Skin epidermis (tissue), 12 donors: ENCODE results near the gene SUOX.

Experiments used
- H3K27ac ChIP-seq, 21 experiments: fragments of 200-600 bp; sonication (generic) in 11 of 21; one replicate each; pipeline ENCODE4 v1.5.0; 2020; ENCODE audit warnings: mild to moderate bottlenecking in 3 of 21, inconsistent platforms in 2 of 21, moderate library complexity in 2 of 21
- H3K4me3 ChIP-seq, 7 experiments: fragments of 200-600 bp; sonication (generic) in 2 of 7; one replicate each; pipeline ENCODE4 v1.5.0; 2020; ENCODE audit warnings: inconsistent platforms in 2 of 7, mild to moderate bottlenecking in 2 of 7, moderate library complexity in 1 of 7

The SUOX gene

DNA sequence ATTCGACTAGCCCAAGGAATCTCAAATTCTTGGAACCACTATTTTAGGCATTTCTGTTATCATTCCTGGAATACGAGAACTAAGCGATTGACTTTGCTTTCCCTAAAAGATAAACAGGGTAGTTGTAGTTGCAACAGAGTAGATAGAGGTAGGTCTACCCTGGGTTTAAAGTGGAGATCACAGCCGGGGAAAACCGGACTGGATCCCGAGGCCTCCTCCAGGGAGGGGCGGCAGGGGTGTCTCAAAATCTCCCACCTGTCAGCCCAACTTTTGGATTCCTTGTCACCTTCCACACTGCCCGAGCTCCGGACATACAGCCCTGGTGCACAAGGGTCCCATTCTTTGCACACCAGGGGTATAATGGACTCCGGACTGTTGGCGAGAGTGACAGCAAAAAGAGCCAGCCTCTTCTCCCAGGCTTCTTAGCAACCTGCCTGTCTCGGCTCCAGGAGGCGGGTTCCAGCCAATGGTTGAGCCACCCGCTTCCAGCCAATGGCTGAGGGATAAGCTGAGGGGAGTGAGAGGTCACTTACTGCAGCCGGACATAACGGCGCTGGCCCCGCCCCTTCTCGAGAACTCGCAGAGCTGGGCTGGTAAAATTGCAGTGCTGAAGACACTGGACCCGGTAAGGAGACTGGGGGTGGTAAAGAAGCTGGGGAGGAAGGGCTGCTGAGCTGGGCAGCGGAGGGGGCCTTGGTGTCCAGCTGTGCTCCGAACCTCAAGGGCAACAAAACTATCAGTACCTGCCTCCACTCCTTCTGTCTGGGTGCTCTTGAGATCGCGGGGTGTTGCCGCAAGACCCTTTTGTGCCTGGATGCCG lies at the start of gene SUOX:
TSS of gene SUOX (plus strand) at position 562 of the 820 bp plus-strand sequence. CDS start 4,946 bp downstream, outside the sequence.
- peak within 1 kb of the TSS; percentile 38 to 51 (median 41) for H3K4me3 ChIP-seq
- H3K27ac ChIP-seq = peak within 1 kb of the TSS; percentile 34 to 80 (median 67)

DNA sequence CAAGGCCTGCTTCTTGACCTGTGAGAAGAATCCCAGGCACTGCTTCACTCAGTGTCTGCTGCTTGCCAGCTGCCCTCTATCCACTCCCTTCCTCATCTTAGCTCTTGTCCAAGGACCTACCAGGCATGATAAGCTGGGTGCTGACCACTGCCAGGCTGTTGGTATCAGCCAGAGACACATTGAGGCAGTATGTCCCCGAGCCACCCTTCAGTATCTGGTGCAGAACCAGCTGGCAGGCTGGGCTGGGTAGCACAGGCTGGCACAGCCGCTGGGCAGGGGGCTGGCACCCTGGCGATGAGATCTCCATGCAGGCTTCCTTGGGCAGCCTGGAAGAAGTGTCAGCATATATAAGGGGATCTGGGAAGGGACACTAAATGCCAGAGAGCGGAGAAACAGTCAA lies 41.7 kb upstream of the SUOX start:
- no peak overlapping the region for H3K4me3 ChIP-seq
- H3K27ac ChIP-seq = peak overlapping the region in 9 of 21 experiments; percentile 13 to 70 (median 49)

DNA sequence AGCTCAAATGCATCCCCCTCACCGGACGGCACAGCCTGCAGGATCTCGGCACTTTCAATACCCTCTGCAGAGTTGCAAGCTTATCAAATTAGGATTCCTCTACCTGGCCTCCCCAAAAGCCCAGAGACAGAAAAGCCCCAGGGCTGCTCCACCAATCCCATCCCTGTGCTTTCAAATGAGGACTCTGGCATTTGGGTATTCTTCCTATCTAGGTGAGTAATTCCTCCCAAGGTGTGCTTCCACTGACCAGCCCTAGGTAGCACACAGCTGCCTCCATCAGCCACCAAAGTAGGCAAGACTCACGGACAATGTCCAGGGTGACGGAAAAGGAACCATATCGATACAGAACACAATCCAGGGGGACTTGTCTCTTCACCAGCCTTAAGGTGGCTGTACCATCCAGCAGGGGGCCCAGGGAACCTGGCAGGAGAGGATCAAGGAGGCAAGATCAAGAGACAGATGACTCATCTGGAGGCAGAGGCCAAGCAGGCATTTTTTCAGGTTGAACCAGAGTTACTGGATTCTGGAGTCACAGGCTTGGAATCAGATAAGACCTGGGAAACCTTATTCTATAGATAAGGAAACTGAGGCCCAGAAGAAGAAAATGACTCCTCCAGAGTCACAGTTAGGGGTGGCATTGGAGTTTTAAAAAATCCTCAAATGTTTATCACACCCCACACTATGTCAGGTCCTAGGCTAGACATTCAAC lies 41.1 kb upstream of the SUOX start:
- no peak overlapping the region for H3K4me3 ChIP-seq
- peak overlapping the region in 11 of 21 experiments; percentile 13 to 70 (median 54) for H3K27ac ChIP-seq

DNA sequence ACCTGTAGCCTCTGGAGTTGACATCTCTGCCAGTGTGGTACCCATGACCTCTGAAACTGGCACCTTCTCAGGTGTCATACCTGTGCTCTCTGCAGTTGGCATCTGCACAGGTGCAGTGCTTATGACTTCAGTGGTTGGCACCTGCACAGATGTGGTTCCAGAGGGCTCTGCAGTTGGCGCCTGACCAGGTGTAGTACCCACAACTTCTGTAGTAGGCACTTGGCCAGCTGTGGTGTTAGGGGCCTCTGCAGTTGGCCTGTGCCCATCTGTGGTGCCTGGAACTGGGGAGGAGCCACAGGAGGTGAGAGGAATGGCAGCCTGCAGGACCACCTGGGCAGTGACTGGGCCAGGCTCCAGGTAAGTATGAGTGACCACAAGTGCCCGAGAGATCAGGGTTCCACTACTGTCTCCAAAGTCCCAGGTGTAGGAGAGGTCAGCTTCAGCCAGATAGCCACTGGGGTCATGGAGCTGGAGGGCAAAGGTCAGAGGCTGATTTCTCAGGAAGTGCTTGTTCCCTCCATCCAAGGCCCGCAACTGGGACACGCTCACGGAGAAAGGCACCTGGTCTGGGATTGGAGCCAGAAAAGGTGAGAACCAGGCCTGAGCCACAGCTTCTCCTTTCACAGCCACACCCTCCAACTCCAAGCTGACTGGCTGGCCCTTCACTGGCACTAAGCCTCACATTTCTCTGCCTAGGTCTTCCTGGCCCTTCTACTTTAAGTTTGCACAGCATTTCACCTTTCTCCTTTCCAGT lies 39.8 kb upstream of the SUOX start:
- H3K27ac ChIP-seq = peak overlapping the region in 9 of 21 experiments; percentile 22 to 70 (median 49)
- no peak overlapping the region for H3K4me3 ChIP-seq

DNA sequence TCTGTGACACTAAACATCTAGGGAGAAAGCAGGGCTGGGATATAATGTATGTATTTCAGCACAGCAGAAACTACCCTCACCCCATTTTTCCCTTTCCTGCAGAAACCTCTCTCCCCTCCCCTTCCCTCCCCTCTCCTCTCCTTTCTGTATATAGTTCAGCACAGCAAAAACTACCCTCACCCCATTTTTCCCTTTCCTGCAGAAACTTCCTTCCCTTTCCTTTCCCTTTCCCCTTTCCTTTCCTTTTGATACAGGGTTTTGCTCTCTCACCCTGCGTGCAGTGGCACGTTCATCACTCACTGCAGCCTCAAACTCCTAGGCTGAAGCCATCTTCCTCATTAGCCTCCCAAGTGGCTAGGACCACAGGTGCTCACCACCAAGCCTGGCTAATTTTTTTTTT lies 33.3 kb upstream of the SUOX start:
- Histone ChIP-seq H3K4me3 (no peak overlapping the region), H3K27ac (no peak overlapping the region)

DNA sequence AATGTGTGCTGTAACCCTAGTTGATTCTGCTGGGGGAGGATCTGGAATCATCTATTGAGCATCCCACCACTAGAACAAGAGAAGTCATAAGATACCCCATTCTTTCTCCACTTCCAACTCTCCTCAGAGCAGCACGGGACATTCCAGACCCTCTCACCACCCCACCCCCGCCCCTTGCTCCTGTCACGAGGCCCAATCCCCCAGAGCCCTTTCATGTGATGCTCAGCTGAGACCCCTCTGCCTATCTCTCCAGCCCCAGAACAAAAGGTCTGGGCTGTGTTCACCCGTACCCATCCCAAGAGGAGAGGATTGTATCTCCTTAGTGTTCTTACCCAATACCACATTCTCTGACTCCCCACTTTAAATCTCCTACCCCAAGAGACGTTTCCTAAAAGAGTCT lies 31.8 kb upstream of the SUOX start:
- Histone ChIP-seq H3K4me3 (no peak overlapping the region), H3K27ac (peak overlapping the region in 3 of 21 experiments; percentile 77 to 90 (median 87))

DNA sequence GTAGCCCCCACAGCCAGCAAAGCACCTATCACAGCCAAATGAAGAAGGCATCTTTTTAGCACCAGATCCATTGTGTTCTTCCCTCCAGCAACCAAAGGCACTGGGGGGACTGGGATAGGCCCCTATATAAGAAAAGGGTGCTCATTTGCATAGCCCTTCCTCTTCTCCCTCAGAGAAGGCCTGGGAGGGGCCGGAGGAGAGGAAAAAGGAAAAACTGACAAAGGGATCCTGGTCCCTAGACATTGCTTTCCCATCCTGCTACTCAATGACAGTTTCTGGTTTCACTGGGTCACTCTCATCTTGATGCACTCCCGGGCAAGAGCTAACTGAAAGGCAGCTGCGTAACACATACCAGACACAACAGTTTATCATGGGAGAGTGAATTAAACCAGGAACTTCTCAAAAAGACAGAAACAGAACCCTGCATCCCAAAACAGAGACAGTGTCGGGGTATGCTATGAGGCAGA lies 31.1 kb upstream of the SUOX start, which contains the start of gene PMEL:
TSS of gene PMEL (minus strand) at position 102 of the 467 bp plus-strand sequence. CDS start at position 71, 31 bp downstream.
- peak within 1 kb of the TSS; percentile 56 to 91 (median 75) for H3K4me3 ChIP-seq
- peak within 1 kb of the TSS; percentile 64 to 93 (median 81) for H3K27ac ChIP-seq

DNA sequence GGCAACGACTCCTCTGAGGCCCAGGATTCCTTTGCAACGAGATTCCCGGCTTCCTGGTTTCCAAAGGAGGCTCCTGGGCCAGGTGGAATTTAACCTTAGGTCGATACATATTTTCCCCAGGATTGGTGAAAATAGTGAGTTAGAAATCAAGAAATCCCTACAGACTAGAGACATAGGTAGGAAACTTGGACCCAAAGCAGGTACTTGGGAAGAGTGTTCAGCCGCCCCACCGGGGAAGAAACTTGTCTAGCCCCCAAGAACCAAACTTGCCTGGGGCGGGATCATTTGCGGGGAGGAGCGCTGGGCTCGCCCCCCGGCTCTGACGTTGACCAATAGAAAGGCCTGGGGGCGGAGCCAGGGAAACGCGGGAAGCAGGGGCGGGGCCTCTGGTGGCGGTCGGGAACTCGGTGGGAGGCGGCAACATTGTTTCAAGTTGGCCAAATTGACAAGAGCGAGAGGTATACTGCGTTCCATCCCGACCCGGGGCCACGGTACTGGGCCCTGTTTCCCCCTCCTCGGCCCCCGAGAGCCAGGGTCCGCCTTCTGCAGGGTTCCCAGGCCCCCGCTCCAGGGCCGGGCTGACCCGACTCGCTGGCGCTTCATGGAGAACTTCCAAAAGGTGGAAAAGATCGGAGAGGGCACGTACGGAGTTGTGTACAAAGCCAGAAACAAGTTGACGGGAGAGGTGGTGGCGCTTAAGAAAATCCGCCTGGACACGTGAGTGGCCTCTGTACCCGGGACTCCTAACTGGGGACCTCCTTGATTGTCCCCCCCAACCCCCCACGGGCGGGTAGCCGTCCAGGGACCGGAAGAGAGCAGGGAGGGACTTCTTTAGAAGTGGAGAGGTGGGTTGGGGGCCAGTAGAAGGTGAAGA lies 30.4 kb upstream of the SUOX start, which contains the start of gene CDK2:
TSS of gene CDK2 (plus strand) at position 423 of the 874 bp plus-strand sequence. CDS start at position 602, 179 bp downstream.
- Histone ChIP-seq H3K27ac (peak within 1 kb of the TSS; percentile 64 to 93 (median 81)), H3K4me3 (peak within 1 kb of the TSS; percentile 56 to 91 (median 75))

DNA sequence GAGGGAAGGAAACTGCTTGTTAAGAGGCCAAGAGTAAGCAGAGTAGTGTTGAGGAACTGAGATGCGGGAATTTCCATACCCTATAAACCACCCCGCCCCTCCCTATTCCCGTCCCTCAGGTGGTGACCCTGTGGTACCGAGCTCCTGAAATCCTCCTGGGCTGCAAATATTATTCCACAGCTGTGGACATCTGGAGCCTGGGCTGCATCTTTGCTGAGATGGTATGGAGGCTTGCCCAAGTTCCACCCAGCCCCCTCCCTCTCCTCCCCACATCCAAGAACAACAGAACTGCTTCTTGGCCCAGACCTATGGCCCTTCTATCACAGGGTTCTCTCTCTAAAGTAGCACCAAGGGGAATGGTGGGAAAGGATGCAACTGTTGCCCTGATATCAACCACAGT lies 27.7 kb upstream of the SUOX start:
- Histone ChIP-seq H3K4me3 (no peak overlapping the region), H3K27ac (no peak overlapping the region)

DNA sequence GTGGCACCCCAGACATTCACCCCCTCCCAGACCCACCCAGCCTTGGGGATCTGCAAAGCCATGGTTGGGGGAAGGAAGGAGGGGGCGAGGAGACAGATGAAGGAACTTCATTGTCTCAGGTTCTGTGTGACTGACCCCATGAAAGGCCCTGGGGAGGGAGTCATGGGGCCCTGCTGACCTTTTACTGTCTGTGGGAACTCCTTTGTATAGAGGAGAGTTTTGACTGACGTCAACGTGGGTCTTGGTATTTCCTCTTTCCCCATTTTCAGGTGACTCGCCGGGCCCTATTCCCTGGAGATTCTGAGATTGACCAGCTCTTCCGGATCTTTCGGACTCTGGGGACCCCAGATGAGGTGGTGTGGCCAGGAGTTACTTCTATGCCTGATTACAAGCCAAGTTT lies 26.3 kb upstream of the SUOX start:
- H3K4me3 ChIP-seq = no peak overlapping the region
- H3K27ac ChIP-seq = peak overlapping the region in 6 of 21 experiments; percentile 3 to 91 (median 77)

DNA sequence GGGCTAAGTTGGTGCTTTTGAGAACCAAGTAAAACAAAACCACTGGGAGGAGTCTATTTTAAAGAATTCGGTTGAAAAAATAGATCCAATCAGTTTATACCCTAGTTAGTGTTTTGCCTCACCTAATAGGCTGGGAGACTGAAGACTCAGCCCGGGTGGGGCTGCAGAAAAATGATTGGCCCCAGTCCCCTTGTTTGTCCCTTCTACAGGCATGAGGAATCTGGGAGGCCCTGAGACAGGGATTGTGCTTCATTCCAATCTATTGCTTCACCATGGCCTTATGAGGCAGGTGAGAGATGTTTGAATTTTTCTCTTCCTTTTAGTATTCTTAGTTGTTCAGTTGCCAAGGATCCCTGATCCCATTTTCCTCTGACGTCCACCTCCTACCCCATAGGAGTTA lies 25.0 kb upstream of the SUOX start:
- peak overlapping the region in 11 of 21 experiments; percentile 2 to 93 (median 86) for H3K27ac ChIP-seq
- no peak overlapping the region for H3K4me3 ChIP-seq

DNA sequence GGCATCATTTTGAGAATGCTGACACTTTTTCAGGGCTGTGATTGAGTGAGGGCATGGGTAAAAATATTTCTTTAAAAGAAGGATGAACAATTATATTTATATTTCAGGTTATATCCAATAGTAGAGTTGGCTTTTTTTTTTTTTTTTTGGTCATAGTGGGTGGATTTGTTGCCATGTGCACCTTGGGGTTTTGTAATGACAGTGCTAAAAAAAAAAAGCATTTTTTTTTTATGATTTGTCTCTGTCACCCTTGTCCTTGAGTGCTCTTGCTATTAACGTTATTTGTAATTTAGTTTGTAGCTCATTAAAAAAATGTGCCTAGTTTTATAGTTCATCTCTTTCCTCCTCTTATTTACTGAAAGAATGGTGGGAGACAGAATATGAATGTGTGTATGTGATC lies 24.6 kb upstream of the SUOX start:
- peak overlapping the region; percentile 34 to 56 (median 52) for H3K4me3 ChIP-seq
- peak overlapping the region in 19 of 21 experiments; percentile 2 to 99 (median 86) for H3K27ac ChIP-seq

DNA sequence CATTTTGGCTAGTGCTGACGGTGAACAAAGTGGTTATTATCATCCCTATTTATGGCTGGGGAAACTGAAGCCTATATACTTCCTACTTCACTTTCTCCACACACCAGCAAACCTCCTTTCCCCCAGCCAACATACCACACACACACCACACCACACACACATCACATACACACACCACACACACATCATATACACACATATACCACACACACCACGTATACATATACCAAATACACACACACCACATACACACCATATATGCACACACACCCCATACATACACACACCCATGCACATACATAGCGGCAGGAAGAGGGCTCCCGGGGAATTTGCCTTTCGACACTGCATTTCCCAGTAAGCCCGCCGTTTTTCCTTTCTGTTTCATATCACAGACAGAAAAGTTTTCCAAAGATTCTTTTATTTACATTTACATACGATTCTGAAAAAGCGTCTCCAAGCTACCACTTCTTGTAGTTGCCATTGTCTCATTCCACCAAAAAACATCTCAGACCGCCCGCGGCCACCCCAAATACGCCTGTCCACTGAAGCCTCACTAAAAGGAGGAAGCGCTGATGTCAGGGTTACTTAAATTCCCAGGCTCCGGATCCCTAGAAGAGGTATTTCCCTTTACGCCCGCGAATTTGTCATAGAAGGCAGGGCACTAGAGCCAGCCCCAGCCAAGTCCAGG lies 24.0 kb upstream of the SUOX start:
- Histone ChIP-seq H3K4me3 (peak overlapping the region; percentile 34 to 56 (median 52)), H3K27ac (peak overlapping the region in 20 of 21 experiments; percentile 68 to 99 (median 86))

DNA sequence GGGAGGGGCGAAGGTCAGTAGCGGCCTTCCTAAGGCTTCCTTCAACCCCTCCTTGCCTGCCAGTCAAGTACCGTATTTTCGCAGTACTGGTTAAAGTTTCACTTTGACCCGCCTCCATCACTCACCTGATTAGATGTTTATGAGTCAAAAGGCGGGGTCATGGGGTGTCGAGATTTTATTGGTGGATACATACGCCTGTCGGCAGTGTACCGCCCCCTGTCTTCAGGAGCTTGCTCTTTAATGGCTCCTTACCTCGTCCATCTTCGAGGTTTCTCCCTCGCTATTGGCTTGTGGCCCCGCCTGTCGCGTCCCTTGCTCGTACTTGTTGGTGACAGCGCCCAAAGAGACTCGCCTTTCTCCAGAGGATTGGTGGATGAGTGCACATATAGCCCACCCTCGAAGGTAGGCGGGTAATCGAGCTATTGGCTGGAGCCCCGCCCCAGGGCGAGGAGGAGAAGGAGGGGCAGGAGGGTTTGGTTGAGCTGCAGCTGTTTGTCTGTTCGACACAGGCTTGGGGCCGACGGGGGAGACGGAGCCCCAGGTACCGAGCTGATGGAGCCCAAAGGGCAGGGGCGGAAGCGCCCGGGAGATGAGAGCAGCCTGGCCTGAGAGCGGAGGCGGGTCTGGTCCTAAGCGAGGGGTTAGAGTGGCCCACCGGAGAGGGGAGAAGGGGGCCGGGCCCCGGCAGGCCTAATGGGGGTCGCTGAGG lies 23.3 kb upstream of the SUOX start, which contains the start of gene RAB5B:
TSS of gene RAB5B (plus strand) at position 480 of the 709 bp plus-strand sequence. CDS start 12,883 bp downstream, outside the sequence.
- Histone ChIP-seq H3K4me3 (peak within 1 kb of the TSS; percentile 70 to 100 (median 98)), H3K27ac (peak within 1 kb of the TSS; percentile 86 to 99 (median 97))

DNA sequence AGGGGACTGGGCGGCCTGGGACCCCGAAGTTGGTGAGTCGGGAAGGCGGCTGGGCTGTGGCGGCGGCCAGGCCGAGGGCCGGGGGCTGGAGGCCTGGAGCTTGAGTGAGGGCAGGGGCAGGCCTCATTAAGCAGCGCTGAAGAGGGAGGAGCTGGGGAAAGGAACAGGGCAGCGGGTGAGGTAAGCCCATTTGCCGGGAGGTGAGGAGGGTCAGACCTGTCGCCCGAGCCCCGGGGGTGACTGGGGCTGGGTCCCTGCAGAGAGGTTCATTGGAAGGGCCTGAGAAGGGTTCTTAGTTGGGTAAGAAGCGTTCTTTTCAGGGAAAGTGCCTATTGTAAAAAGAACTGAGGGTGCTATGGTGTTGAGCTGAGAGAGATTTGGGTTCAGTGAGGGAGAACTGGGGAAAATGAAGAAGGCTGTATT lies 22.8 kb upstream of the SUOX start:
- peak overlapping the region; percentile 70 to 100 (median 98) for H3K4me3 ChIP-seq

DNA sequence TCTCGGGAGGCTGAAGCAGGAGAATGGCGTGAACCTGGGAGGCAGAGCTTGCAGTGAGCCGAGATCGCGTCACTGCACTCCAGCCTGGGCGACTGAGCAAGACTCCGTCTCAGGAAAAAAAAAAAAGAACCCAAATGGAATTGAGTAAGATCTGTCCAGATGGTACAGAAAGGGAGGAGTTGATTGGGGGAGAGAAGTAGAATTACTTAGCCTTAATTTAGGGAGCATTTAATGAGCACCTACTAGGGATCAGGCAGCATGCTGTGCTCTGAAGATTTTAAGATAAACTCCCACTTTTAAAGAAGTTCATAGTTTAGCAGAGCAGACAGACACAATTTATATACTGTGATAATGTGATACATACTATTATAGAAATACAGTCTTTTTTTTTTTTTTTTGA lies 18.7 kb upstream of the SUOX start:
- H3K4me3 ChIP-seq = no peak overlapping the region
- no peak overlapping the region for H3K27ac ChIP-seq

More for the DNA sequence above, 22.8 kb upstream of the SUOX start:
- peak overlapping the region; percentile 86 to 99 (median 97) for H3K27ac ChIP-seq

DNA sequence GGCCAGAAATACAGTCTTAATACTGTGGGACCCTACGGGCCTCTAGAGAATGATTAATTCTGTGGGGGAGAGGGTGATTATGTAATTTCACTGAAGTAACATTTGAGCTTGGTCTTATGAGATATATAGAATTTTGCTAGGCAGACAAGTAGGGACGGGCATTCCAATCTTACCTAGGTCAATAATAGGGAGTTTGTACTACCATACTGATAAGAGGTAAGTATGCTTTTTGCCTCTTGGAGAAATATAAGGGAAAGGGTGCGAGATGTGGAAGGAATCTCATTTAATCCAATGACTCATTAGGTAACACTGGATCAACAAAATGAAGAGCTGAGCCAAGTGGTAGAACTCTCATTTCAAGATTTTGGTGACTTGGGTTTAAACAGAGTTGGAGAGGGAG lies 18.0 kb upstream of the SUOX start:
- no peak overlapping the region for H3K27ac ChIP-seq

More for the DNA sequence above, 18.0 kb upstream of the SUOX start:
- no peak overlapping the region for H3K4me3 ChIP-seq
